IPS-11a (cell line): ENCODE measurements around the gene KLHL11.
A peak's percentile ranks its signal among the peaks of the same experiment; 100 is the strongest.
"Not testable (repeated sequence)": the region's sequence is repeated elsewhere in the genome, so short reads cannot be mapped to it uniquely, and the experiment has no call there.

Experiments used
- H3K4me3 ChIP-seq: one replicate; pipeline ENCODE4 v1.5.1; 2013; ENCODE audit warnings: low read depth, low read length, control low read depth

KLHL11 gene

GRCh38 chr17:41888332-41888965, 23.2 kb upstream of the KLHL11 start:
- H3K4me3 ChIP-seq: no peak overlapping the region

GRCh38 chr17:41885733-41886132, 20.5 kb upstream of the KLHL11 start:
- H3K4me3 ChIP-seq: no peak overlapping the region

- H3K4me3 ChIP-seq: no peak overlapping the region
Observed at GRCh38 chr17:41882756-41883155, 17.5 kb upstream of the KLHL11 start.

- H3K4me3 ChIP-seq: no peak overlapping the region
Observed at GRCh38 chr17:41880130-41880529, 14.9 kb upstream of the KLHL11 start.

- H3K4me3 ChIP-seq: not testable (repeated sequence)
Observed at GRCh38 chr17:41874293-41874670, 9.1 kb upstream of the KLHL11 start.

- H3K4me3 ChIP-seq: no peak overlapping the region
Observed at GRCh38 chr17:41873559-41874292, 8.5 kb upstream of the KLHL11 start.

GRCh38 chr17:41871789-41872188, 6.6 kb upstream of the KLHL11 start:
- H3K4me3 ChIP-seq: no peak overlapping the region

GRCh38 chr17:41870627-41871026, 5.4 kb upstream of the KLHL11 start:
- no peak overlapping the region for H3K4me3 ChIP-seq

- H3K4me3 ChIP-seq: no peak overlapping the region
Observed at GRCh38 chr17:41870097-41870496, 4.9 kb upstream of the KLHL11 start.

GRCh38 chr17:41869426-41869825, 4.2 kb upstream of the KLHL11 start:
- H3K4me3 ChIP-seq: no peak overlapping the region

GRCh38 chr17:41868568-41868967, 3.3 kb upstream of the KLHL11 start:
- H3K4me3 ChIP-seq: no peak overlapping the region

GRCh38 chr17:41865596-41865893, 322 bp upstream of the KLHL11 start:
- peak overlapping the region; percentile 18 for H3K4me3 ChIP-seq

- peak overlapping the region; percentile 94 for H3K4me3 ChIP-seq
Observed at GRCh38 chr17:41864498-41864835, 756 bp downstream of the KLHL11 start.

- H3K4me3 ChIP-seq: no peak overlapping the region
Observed at GRCh38 chr17:41863074-41863848, 2.0 kb downstream of the KLHL11 start.

- H3K4me3 ChIP-seq: no peak overlapping the region
Observed at GRCh38 chr17:41860254-41860931, 4.8 kb downstream of the KLHL11 start.

GRCh38 chr17:41851382-41851781, 13.8 kb downstream of the KLHL11 start:
- H3K4me3 ChIP-seq: not testable (repeated sequence)

GRCh38 chr17:41849251-41849990, 15.8 kb downstream of the KLHL11 start:
- H3K4me3 ChIP-seq: no peak overlapping the region

GRCh38 chr17:41848788-41849187, 16.4 kb downstream of the KLHL11 start:
- no peak overlapping the region for H3K4me3 ChIP-seq

- no peak overlapping the region for H3K4me3 ChIP-seq
Observed at GRCh38 chr17:41844971-41845370, 20.3 kb downstream of the KLHL11 start.

- H3K4me3 ChIP-seq: not testable (repeated sequence)
Observed at GRCh38 chr17:41840781-41841180, 24.4 kb downstream of the KLHL11 start.

GRCh38 chr17:41839448-41839847, 25.8 kb downstream of the KLHL11 start:
- H3K4me3 ChIP-seq: not testable (repeated sequence)
